ENCODE results near the gene TULP4.

TULP4 gene

DNA sequence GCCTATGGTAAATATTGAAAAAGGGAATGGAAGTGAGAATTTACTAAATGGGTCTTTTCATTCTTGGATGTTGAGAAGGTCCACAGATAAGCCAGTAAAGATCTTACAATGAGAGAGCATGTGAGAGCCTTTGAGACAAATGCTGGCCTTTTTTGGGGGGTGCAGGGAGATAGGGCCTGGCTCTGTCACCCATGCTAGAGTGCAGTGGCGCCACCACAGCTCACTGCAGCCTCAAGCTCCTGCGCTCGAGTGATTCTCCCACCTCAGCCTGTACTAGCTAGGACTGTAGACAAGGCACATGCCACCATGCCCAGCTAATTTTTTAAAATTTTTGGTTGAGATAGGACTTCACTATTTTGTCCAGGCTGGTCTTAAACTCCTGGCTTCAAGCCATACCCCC, 184.4 kb downstream of the TULP4 start:
- H3K27ac ChIP-seq, result no peak overlapping the region
- no peak for DNase-seq (ENCODE audit: low spot score)
- POLR2A ChIA-PET (ENCODE audit: low non-redundant PET), result no interaction called here
- TF ChIP-seq, protein P1, sequence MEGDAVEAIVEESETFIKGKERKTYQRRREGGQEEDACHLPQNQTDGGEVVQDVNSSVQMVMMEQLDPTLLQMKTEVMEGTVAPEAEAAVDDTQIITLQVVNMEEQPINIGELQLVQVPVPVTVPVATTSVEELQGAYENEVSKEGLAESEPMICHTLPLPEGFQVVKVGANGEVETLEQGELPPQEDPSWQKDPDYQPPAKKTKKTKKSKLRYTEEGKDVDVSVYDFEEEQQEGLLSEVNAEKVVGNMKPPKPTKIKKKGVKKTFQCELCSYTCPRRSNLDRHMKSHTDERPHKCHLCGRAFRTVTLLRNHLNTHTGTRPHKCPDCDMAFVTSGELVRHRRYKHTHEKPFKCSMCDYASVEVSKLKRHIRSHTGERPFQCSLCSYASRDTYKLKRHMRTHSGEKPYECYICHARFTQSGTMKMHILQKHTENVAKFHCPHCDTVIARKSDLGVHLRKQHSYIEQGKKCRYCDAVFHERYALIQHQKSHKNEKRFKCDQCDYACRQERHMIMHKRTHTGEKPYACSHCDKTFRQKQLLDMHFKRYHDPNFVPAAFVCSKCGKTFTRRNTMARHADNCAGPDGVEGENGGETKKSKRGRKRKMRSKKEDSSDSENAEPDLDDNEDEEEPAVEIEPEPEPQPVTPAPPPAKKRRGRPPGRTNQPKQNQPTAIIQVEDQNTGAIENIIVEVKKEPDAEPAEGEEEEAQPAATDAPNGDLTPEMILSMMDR (conservative IDR thresholded peaks at IDR 0.05; ENCODE audit: low read depth), result no peak
- CTCF ChIA-PET, result no interaction called here

DNA sequence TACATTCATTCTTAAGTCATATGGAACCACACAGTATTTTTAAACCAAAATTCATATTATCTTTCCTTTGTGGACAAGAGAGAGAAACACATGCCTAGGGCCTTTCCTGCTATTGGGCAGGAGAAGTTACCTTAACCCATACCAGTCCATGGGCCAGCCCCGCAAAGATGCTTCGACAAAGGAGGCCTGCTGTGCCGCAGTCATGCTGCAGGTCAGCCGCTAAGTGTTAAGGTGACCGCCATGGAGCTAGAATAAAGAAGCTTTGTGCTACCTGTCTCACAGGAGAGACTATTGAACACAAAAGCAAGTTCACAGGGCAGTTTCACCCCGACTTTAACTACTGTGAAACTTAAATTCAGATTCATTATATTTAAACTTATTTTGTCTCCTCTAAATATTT, 185.4 kb downstream of the TULP4 start:
- DNase-seq (ENCODE audit: low spot score), result no peak
- POLR2A ChIA-PET (ENCODE audit: low non-redundant PET), result no interaction called here
- TF ChIP-seq, protein P1 (conservative IDR thresholded peaks at IDR 0.05; ENCODE audit: low read depth), result no peak
- H3K27ac ChIP-seq, result no peak overlapping the region
- CTCF ChIA-PET, result no interaction called here

DNA sequence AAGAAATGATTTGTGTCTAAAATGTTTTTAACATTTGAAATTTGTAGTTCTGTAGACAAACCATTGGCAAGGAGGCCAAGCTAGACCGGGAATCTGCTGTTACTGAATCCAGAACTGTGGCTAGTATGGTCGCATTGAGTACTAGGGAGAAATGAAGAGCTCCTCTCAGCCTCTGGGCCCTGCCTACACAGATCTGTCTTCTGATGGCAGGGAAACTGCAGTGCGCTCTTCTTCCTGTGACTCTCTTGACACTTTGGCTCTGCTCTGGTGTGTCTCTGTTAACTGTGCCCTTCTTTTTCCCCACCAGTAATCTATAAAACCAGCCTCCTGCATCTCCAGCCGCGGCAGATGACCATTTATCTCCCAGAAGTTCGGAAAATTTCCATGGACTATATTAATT, 186.1 kb downstream of the TULP4 start:
- no peak for DNase-seq (ENCODE audit: low spot score)
- POLR2A ChIA-PET (ENCODE audit: low non-redundant PET), result no interaction called here
- CTCF ChIA-PET, result interaction anchor here (0.6 kb wide), 1 partner anchor 474 kb away, joined by 3 read pairs; no protein-coding TSS in a partner anchor
- no peak overlapping the region for H3K27ac ChIP-seq
- TF ChIP-seq, protein P1 (conservative IDR thresholded peaks at IDR 0.05; ENCODE audit: low read depth), result no peak

DNA sequence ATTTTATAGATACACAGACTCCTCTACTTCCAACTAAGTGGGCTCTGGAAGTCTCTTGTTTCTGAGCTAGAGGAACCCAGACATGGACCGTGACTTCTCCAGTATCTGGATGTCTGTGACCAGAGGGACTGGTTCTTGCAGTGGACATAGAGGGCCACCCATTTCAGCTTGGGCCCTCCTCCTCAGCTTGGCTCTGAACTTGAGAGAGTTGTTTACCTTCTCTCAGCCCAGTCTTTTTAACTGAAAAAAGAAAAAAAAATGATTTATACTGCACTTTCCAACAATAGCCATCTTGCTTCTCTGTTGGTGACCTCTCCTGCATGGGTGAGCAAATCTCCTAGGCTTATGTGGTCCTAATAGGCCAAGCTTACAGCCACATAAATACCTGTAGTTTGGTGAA, 187.3 kb downstream of the TULP4 start:
- TF ChIP-seq, protein P1 (conservative IDR thresholded peaks at IDR 0.05; ENCODE audit: low read depth), result no peak
- ChIA-PET CTCF (interaction anchor here (0.7 to 1.0 kb wide), 2 partner anchors 19 to 279 kb away, joined by 3 to 4 read pairs; no protein-coding TSS in a partner anchor), POLR2A (ENCODE audit: low non-redundant PET) (no interaction called here)
- no peak overlapping the region for H3K27ac ChIP-seq
- no peak for DNase-seq (ENCODE audit: low spot score)

DNA sequence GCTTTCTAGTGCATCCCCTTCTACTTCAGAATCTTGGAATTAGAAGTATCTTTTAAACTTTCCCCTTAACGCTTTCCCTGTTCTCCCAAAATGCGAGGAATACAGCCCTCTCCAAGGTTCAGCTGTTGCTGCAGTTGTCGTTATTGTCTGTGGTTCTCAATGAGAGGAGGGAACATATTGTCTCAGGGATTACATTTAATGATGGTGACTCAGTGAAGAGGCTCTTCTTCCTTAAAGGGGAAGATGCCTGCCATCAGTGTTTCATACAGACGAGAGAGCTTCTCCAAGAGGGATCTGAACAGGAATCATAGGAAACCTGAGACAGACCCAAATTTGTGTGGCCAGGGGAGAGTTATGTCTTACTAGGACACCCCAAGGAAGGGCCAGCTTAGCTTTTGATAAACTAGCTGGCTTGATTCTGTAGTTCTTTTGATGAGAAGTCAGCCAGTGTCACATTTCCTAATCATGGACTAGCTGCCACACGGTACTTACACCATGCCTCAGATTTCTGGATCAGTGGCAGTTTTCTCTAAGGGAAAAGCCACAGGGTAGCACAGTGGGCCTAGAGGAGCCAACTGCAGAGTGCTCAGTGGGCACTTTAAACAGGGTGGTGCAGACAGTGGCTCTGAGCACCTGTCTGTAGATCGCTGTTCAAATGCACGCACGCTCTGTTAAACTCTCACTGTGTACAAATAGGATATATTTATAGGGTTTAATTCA, 187.9 kb downstream of the TULP4 start:
- peak; percentile 61 for DNase-seq (ENCODE audit: low spot score)
- POLR2A ChIA-PET (ENCODE audit: low non-redundant PET), result no interaction called here
- CTCF ChIA-PET, result interaction anchor here (0.6 to 1.0 kb wide), 2 partner anchors 16 to 279 kb away, joined by 3 to 4 read pairs; no protein-coding TSS in a partner anchor
- TF ChIP-seq, protein P1 (conservative IDR thresholded peaks at IDR 0.05; ENCODE audit: low read depth), result no peak
- peak overlapping the region; percentile 20; the same call in 1 of the 2 replicates for H3K27ac ChIP-seq

DNA sequence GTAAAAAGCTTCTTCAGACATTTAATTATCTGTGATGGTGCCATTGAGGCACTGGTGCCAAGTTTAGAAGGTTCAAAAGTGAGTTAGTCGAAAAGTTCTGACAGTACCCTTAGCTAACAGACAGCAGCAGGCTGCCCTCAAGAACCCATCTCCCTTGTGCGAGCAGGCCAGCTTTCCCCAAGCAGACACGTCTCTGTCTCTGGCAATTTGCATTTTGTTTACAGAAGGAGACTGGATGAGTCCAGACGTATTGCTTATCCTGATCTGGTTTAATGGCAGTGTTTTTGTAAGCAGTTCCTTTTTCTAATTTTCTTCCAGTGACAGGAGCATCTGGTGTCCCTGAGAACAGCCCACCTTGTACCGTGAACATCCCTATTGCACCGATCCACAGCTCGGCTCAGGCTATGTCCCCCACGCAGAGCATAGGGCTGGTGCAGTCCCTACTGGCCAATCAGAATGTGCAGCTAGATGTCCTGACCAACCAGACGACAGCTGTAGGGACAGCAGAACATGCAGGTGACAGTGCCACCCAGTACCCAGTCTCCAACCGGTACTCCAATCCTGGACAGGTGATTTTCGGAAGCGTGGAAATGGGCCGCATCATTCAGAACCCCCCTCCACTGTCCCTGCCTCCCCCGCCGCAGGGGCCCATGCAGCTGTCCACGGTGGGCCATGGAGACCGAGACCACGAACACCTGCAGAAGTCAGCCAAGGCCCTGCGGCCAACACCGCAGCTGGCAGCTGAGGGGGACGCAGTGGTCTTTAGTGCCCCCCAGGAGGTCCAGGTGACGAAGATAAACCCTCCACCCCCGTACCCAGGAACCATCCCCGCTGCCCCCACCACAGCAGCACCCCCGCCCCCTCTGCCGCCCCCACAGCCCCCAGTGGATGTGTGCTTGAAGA, 189.3 kb downstream of the TULP4 start:
- DNase-seq (ENCODE audit: low spot score), result no peak
- CTCF ChIA-PET, result no interaction called here
- TF ChIP-seq, protein P1 (conservative IDR thresholded peaks at IDR 0.05; ENCODE audit: low read depth), result no peak
- POLR2A ChIA-PET (ENCODE audit: low non-redundant PET), result no interaction called here
- no peak overlapping the region for H3K27ac ChIP-seq
